Erythroblast (primary cell): Measurements from ENCODE around the gene GPR87.

ENCODE experiments used
- GATA1 ChIP-seq: IDR thresholded peaks from 2 replicates; pipeline ENCODE4 v1.6.1; 2011; ENCODE audit warnings: low read depth, mild to moderate bottlenecking, control low read depth, low read length, moderate library complexity
- POLR2A ChIP-seq: IDR thresholded peaks from 2 replicates; pipeline ENCODE4 v1.6.1; 2011; ENCODE audit warnings: mild to moderate bottlenecking, low read length

DNA sequence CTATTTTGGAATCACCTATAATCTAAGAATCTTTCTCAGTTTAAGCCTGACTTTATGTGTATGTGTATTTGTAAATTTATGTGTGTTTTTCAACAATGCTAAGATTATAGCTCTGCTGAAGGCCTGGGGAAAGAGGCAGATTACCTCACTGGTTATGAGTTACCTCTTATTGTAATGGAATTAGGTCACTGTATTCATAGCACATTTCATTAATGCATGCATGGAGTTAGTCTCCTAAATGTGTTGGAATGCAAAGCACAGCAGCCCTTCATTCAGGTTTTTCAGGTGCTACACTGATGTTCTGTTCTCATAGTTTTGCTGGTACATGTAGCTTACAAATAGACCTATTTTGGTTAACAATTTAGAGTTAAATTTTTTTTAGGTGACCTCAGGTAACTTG, 9.5 kb downstream of the GPR87 start:
- no peak for TF ChIP-seq POLR2A
- TF ChIP-seq GATA1: no peak
